Peyer's patch (tissue), 4 donors: Measurements from ENCODE around the gene CCNT1.

Source experiments
- POLR2A ChIP-seq, 2 donors: fragments of 450-650 bp; IDR thresholded peaks; one replicate each; pipeline ENCODE4 v1.5.1; 2017; ENCODE audit warnings: antibody characterized with exemption in 2 of 2, mild to moderate bottlenecking in 2 of 2, moderate library complexity in 2 of 2
- TF ChIP-seq, protein P1 (sequence below), 6 experiments: fragments of 450-650 bp in 4 of 6; fragments of 200-600 bp in 2 of 6; sonication (generic) in 1 of 6; IDR thresholded peaks; one replicate each; pipeline ENCODE4 v1.5.1; 2017 to 2019; ENCODE audit warnings: antibody characterized with exemption in 6 of 6, mild to moderate bottlenecking in 3 of 6, moderate library complexity in 1 of 6

DNA sequence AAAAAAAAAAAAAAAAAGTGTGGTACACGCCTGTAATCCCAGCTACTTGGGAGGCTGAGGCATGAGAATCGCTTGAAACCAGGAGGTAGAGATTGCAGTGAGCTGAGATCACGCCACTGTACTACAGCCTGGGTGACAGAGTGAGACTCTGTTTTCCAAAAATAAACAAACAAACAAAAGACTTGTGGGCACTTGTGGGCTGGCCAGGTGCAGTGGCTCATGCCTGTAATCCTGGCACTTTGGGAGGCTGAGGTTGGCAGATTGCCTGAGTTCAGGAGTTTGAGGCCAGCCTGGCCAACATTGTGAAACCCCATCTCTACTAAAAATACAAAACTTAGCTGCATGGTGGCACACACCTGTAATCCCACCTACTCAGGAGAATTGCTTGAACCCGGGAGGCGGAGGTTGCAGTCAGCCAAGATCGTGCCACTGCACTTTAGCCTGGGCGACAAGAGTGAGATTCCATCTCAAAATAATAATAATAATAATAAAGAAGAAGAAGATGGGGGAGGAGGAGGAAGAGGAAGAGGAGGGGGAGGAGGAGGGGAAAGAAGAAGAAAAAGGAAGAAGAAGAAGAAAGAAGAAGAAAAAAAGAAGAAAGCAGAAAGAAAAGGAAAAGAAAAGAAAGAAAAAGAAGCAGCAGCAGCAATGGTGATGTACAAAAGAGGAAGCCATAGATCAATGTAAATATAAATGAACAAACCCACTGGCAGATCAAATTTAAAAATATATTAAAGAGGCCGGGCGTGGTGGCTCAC lies 27.9 kb upstream of the CCNT1 start:
- TF ChIP-seq, protein P1, sequence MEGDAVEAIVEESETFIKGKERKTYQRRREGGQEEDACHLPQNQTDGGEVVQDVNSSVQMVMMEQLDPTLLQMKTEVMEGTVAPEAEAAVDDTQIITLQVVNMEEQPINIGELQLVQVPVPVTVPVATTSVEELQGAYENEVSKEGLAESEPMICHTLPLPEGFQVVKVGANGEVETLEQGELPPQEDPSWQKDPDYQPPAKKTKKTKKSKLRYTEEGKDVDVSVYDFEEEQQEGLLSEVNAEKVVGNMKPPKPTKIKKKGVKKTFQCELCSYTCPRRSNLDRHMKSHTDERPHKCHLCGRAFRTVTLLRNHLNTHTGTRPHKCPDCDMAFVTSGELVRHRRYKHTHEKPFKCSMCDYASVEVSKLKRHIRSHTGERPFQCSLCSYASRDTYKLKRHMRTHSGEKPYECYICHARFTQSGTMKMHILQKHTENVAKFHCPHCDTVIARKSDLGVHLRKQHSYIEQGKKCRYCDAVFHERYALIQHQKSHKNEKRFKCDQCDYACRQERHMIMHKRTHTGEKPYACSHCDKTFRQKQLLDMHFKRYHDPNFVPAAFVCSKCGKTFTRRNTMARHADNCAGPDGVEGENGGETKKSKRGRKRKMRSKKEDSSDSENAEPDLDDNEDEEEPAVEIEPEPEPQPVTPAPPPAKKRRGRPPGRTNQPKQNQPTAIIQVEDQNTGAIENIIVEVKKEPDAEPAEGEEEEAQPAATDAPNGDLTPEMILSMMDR (IDR thresholded peaks at IDR 0.05) = no peak
- TF ChIP-seq POLR2A (IDR thresholded peaks at IDR 0.05) = no peak
